Superior temporal gyrus (tissue), 1 donor: ENCODE results near the gene VAV2.
"Not testable (repeated sequence)": the region's sequence is repeated elsewhere in the genome, so short reads cannot be mapped to it uniquely, and the experiment has no call there.

ENCODE experiments used
- DNase-seq: peaks from one replicate; pipeline ENCODE4 v3.0.0-alpha.2; 2016; ENCODE audit errors: extremely low spot score

The VAV2 gene

GRCh38 chr9:133996531-133997520 lies 4.7 kb upstream of the VAV2 start:
- no peak for DNase-seq

- no peak for DNase-seq
Measured at GRCh38 chr9:133995012-133995896, 3.1 kb upstream of the VAV2 start.

GRCh38 chr9:133994353-133995011 lies 2.4 kb upstream of the VAV2 start:
- DNase-seq: peak; percentile 82

DNA sequence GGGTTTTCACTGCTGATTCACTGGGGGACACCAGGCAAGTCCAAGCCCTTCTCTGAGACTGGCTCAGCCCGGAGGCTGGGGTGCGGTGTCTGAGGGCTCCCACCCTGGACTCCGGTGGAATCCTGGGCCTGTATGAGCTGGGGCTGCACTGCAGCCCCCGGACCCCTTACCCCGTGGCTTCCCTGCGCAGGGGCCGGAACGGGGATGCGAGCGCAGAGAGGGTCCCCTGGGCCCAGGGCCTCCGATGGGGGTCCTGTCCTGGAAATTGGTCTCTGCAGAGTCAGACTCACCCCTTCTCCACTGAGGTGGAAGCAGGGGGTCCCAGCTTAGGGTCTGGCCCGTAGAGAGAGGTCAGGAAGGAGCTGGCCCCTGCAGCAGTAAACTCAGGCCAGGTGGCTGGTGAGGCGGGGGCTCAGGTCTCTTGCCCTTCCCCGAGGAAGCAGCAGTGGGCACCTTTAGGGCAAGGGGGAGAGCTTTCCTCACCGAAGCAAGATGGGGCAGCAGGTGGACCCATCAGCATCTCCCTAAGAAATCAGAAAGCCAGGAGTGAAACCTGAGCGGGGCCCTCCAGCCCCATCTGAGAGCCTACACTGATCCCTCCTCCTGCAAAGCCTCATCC lies 1.6 kb upstream of the VAV2 start:
- DNase-seq: no peak

GRCh38 chr9:133992780-133993634 lies 883 bp upstream of the VAV2 start:
- DNase-seq: no peak

DNA sequence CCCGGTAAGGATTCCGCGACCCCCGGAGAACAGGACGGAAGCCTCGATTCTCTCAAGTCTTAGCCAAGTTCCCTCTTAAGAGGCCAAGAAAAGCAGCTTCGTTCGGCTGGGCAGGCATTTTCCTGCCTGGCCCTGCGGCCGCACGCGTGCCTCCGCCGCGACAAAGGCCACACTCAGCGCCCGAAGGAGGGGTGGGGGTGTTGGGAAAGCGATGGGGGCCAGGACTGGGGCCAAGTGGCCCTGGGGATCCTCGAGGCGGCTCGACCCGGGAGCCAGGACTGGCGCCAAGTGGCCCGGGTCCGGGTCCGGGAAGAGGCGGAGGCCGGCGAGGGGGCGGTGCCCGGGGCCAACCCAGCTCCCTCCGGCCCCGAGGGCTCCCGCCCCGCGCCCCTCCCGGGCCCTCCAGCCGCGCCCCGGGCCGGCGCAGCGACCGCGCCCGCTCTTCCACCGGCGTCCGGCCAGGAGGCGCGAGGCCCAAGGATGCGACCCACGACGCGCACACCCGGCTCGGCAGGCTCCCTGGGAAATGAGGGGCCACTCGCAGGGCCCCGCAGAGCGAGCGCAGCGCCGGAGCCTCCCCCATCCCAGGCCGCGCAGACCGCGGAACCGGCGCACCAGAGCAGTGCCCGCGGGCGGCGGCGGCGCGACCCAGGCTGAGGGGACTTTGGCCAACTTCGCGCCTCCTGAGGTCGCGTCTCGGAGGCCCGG lies 756 bp downstream of the VAV2 start:
- DNase-seq: no peak

- DNase-seq: no peak
Measured at GRCh38 chr9:133990366-133991213, 1.5 kb downstream of the VAV2 start.

- no peak for DNase-seq
Measured at GRCh38 chr9:133989625-133990365, 2.3 kb downstream of the VAV2 start.

DNA sequence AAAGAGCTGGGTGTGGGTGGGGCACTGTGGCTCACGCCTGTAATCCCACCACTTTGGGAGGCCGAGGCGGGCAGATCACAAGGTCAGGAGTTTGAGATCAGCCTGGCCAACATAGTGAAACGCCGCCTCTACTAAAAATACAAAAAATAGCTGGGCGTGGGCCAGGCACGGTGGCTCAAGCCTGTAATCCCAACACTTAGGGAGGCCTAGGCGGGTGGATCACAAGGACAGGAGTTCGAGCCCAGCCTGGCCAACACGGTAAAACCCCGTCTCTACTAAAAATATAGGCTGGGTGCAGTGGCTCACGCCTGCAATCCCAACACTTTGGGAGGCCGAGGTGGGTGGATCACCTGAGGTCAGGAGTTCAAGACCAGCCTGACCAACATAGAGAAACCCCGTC lies 3.4 kb downstream of the VAV2 start:
- DNase-seq: not testable (repeated sequence)

- no peak for DNase-seq
Measured at GRCh38 chr9:133987946-133988665, 4.0 kb downstream of the VAV2 start.

- DNase-seq: no peak
Measured at GRCh38 chr9:133987446-133987788, 4.7 kb downstream of the VAV2 start.

DNA sequence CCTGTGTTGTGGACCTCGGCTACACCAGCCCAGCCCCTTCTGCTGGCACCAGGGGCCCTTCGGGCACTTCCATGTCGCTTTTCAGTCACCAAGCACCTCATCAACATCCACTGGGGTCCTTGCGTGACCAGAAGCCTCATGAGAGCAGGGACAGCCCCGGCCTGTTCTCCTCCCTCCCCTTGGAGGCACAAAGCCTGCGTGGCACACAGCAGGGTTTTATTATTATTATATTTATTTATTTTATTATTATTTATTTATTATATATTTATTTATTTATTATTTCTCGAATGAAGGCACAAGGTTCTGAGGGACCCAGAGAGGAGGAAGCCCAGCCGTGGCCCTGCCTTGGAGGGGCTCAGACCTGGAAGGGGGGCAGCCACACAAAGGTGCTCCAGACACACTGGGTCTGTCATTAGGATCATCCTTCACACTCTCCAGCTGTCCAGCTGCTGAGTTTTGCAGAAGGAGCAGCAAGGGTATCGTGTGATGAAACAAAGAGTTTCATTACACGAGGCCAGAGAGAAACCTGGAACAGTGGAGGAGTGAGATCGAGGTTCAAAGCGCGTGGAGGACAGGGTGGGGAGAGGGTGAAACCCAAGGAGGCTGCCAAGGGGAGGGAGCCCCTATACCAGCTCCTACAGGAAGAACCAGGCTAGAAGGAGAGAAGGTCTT lies 5.2 kb downstream of the VAV2 start:
- no peak for DNase-seq

DNA sequence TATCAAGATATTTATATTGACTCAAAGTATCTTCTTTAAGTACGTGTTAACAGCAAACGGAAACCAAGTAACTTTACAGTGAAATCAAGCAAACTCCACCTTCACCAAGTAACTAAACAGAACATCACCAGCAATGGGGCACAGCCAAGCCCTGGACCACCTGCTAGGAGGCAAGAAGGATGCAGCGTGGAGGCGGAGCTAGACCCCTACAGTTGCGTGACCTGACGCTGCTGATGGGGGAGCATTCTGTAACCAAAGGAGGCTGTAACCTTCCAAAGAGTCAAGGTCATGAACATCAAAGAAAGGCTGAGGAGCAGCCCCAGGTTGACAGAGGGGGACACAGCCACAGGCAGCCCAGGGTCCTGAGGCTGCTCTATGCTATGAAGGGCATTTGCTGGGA lies 6.1 kb downstream of the VAV2 start:
- DNase-seq: no peak

DNA sequence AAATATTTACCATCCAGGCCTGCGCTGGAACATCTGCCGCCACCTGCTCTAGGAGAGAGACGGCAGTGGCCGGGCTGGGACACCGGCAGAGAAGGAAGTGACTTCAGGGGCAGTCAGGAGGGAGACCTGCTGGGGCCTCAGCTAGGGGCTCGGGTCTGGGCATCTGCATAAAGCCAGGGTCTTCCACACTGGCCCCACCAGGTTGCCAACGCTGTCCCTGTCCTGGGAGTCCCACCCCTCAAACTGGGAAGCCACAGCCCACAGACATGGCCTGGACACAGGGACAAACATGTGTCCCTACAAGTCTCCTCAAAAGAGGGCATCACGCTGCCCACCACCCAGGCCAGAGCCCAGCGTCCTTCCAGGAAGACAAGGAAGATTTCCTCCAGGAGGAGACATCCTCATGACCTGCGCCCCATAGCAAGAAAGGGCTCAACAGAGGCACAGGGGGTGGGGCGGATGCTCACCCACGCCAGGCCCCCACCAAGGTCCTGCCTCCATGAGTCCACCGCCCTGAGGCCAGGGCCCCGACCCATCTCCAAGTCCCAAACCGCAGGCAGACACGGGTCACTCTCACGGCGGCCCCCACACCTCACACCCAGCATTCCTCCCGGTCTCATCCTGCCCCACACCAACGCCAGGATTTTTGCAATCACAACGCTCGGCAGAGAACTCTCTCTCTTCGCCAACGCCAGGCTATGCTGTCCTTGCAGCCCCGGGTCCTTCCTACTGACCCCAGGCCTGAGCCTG lies 9.0 kb downstream of the VAV2 start:
- no peak for DNase-seq

DNA sequence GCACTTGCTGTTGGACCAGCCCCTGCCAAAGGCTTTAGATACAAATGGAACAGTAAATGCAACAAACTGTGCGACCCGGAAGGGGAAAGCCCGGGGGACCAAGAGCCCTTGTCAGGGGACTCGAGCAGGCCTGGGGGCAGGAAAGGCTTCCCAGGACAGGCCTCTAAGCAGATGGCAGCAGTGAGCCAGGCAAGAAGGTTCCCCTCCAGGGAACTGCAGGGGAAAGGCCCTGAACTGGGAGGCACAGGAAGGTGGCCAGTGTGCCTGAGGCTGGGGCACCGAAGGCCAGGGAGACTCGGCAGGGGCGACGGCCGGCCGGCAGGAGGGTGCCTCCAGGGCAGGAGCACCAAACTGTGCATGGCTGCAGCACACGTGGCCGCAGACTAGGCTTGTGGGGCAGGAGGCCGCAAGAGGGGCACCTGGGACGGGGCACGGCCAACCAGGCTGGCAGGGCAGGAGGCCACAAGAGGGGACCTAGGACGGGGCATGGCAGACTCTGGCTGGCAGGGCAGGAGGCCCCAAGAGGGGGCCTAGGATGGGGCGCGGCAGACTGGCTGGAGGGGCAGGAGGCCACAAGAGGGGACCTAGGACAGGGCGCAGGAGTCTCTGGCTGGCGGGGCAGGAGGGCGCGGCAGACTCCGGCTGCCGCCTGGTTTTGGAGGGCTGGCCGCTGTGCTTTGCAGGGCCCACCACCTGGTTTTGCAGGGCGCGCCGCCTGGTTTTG lies 10.0 kb downstream of the VAV2 start:
- no peak for DNase-seq

- no peak for DNase-seq
Measured at GRCh38 chr9:133981589-133981957, 10.6 kb downstream of the VAV2 start.
